Measurements from ENCODE around the gene PPFIBP2.

The PPFIBP2 gene

GRCh38 chr11:7642747-7643146 is 128.9 kb downstream of the PPFIBP2 start:
- H3K4me3 ChIP-seq (ENCODE audit: low read depth, low read length), result no peak overlapping the region
- no peak for DNase-seq (ENCODE audit: low read depth)
- no peak for TF ChIP-seq CTCF (IDR thresholded peaks at IDR 0.05; ENCODE audit: low read depth, low read length, missing control alignments)

DNA sequence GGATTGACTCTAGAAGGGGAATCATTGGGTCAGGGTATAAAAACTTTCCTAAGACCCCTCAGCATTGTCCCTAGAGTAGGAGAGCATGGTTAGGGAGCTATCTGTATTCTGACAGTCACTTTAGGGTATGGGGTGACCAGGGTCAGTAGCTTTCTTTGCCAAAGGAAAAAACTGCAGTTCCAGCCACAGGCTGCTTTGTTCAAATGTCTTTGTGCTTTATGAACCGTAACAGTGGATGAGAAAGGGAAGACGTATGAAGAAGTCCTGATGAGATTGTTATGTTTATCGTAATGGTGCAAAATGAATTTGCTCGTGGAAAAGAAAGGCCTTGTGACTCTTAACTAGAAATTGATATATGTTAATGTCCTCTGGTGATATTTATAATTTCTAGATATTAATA is 129.5 kb downstream of the PPFIBP2 start:
- no peak for DNase-seq (ENCODE audit: low read depth)
- no peak for TF ChIP-seq CTCF (IDR thresholded peaks at IDR 0.05; ENCODE audit: low read depth, low read length, missing control alignments)
- no peak overlapping the region for H3K4me3 ChIP-seq (ENCODE audit: low read depth, low read length)

DNA sequence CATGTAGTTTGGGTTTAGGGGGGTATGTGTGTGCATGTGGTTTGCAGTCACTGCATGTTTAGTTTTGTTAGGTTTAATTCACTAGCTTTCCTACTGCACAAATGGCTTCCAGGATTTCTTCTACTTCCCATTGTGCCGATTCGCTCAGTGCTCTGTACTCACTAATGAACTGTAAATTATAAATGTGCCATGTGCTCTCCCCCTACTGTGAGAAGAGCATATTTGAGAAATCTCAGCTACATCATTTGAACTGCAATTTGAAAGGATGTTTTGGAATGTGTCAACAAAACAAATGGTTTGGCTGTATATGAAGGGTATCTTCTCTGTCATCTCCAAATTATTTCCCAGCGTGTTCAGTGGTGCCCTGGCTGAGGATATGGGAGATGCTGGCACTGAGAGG is 131.4 kb downstream of the PPFIBP2 start:
- no peak for TF ChIP-seq CTCF (IDR thresholded peaks at IDR 0.05; ENCODE audit: low read depth, low read length, missing control alignments)
- no peak overlapping the region for H3K4me3 ChIP-seq (ENCODE audit: low read depth, low read length)
- no peak for DNase-seq (ENCODE audit: low read depth)

- no peak overlapping the region for H3K4me3 ChIP-seq (ENCODE audit: low read depth, low read length)
- DNase-seq (ENCODE audit: low read depth), result no peak
- no peak for TF ChIP-seq CTCF (IDR thresholded peaks at IDR 0.05; ENCODE audit: low read depth, low read length, missing control alignments)
Observed at GRCh38 chr11:7646866-7647265, 133.1 kb downstream of the PPFIBP2 start.

DNA sequence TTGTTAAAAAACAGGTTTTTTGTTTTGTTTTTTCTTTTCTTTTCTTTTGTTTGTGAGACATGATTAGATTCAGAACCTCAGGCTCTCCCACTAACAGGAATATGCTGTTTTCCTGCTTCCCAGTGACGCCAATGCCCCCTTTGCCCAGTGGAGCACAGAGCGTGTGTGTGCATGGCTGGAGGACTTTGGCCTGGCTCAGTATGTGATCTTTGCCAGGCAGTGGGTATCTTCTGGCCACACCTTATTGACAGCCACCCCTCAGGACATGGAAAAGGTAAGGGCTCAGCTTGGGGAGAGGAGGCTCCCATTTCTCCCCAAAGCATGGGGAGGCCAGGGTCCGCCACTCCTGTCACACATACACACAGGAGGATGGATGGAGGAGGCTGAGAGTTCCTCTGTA is 134.5 kb downstream of the PPFIBP2 start:
- H3K4me3 ChIP-seq (ENCODE audit: low read depth, low read length), result no peak overlapping the region
- DNase-seq (ENCODE audit: low read depth), result no peak
- TF ChIP-seq CTCF (IDR thresholded peaks at IDR 0.05; ENCODE audit: low read depth, low read length, missing control alignments), result no peak

- no peak for DNase-seq (ENCODE audit: low read depth)
- H3K4me3 ChIP-seq (ENCODE audit: low read depth, low read length), result no peak overlapping the region
- TF ChIP-seq CTCF (IDR thresholded peaks at IDR 0.05; ENCODE audit: low read depth, low read length, missing control alignments), result no peak
Observed at GRCh38 chr11:7651140-7651551, 137.3 kb downstream of the PPFIBP2 start.

DNA sequence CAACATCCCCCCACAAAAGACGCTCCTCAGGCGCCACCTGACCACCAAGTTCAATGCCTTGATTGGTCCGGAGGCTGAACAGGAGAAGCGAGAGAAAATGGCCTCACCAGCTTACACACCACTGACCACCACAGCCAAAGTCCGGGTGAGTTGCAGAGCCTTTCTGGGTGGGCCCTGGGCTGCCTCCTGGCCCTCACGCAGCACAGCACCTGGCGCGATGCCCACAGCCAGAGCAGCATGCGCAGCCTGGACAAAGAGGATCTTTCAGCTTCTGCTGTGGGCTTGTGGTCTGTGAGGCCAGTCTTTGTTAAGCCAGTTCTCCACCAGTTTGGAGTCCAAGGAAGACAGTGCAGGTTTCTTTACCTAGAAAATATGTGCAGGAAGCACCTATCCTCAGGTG is 137.9 kb downstream of the PPFIBP2 start:
- DNase-seq (ENCODE audit: low read depth), result no peak
- no peak for TF ChIP-seq CTCF (IDR thresholded peaks at IDR 0.05; ENCODE audit: low read depth, low read length, missing control alignments)
- H3K4me3 ChIP-seq (ENCODE audit: low read depth, low read length), result no peak overlapping the region
